HG02884 (cell line): Measurements from ENCODE around the gene CARTPT.

Source experiments
- ATAC-seq: cut with Tn5 transposase; IDR thresholded peaks from one replicate; pipeline ENCODE4 v1.9.1; 2021; ENCODE audit warnings: mild to moderate bottlenecking, moderate library complexity; ENCODE audit not compliant: unreplicated experiment

Gene CARTPT

DNA sequence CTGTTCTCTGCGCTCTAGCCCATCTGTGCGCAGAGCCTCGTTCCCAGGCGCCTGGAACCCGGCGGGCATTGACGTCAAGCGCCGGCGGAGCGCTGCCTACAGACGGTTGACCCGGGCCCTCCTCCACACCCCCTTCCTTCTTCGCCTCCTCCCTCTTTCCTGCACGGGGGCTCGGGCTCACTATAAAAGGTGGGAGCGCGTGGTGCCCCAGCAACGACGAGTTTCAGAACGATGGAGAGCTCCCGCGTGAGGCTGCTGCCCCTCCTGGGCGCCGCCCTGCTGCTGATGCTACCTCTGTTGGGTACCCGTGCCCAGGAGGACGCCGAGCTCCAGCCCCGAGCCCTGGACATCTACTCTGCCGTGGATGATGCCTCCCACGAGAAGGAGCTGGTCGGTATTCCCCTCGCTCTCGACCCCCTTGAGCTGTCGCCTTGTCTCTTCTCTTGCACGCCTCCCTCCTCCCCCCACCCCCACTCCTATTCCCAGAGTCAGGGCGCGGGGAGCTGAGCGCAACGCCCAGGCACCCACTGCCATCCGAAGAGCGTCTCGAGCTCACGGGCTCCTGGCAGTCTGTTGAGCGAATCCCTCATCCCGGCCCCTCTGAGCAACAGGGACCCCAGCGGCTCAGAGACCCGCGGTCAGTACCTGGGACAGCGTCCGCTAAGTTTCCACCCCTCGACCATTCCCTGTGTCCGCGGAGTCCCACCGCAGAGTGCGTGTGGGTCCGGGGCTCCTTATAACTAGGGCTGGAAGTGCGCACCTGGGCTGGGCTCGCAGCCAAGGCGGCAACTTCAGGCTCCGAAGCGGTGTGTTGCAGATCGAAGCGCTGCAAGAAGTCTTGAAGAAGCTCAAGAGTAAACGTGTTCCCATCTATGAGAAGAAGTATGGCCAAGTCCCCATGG is at the start of gene CARTPT:
CARTPT (plus strand) TSS at position 213 of the 902 bp plus-strand sequence; CDS start at position 232, 19 bp downstream.
- ATAC-seq: no peak

DNA sequence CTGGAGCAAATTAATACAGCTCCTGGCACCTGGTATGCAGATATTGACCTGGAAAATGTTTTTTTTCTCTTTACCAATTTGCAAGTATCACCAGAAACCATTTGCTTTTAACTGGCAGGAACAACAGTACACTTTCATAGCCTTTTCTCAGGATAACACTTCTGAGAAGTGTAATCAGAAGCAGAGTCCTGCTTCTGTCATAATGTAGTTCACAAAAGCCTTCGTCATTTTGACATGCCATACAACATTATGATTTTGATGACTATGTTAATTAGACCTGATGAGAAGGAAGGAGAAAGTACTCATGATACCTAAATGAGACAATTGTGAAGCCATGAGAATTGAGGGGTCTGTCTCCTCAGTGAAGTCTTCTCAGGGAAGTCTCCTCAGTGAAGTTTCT is 41.1 kb upstream of the CARTPT start:
- ATAC-seq: no peak

DNA sequence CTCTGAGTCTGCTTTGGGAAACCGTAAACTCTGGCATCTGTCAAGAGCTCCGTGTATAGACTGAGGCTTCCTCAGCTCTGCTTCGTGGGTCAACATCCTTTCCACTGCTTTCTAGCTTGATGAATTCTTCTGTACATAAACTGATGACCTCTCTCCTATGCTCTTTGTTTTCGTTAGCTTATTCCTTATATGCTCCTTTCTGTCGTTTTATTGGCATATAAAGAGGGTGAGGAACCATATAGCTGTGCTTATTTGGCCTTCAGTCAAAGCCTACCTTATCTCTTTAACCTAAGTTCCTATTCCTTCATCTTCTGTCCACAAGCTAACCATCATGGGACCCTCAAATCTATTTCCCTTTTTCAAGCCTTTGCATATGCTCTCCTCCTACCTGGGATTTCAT is 39.4 kb upstream of the CARTPT start:
- ATAC-seq: no peak

DNA sequence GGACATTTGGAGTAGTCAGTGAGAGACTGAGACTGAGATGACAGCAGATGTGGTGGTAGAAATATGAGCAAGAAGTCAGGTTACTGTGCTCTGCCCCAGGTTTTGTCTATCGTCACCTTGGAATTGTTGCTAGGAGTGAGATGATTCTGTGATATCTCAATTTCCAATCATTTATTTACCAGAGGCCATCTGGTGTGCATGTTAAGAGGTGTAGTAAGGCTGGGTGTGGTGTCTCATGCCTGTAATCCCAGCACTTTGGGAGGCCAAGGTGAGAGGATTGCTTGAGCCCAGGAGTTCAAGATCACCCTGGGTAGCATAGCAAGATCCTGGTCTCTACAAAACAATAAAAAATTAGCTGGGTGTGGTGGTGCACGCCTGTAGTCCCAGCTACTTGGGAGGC is 38.6 kb upstream of the CARTPT start:
- ATAC-seq: no peak

DNA sequence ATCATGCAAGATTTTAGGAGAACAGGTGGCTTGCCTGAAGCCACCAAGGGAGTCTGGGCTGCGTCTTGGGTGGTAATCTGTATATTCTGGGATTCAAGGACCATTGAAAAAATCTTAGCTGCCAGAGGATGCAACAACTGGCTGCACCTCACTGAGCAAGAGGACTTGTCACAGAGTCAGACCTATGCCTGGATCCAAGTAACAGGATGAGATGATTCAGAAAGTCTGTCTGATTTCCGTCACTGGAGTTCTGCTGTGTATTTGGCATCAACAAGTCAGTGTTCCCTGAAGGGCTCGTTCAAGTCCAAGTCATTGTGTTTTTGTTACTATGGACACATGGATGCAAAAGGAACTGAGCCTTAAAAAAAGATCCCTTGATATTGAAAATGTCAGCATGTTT is 37.8 kb upstream of the CARTPT start:
- ATAC-seq: no peak

DNA sequence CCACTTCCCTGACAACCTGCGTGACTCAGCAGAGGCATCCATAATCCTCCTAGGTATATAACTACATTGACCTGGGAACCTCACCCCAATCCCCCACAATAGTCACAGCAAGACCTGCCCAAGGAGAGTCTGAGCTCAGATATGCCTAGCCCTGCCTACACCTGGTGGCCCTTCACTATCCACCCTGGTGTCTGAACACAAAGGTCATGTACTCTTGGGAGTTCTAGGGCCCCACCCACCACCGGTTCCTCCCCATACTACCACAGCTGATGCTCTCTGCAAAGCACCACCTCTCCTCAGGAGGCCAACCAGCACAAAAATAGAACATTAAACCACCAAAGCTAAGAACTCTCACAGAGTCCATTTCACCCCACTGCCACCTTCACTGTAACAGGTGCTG is 34.8 kb upstream of the CARTPT start:
- no peak for ATAC-seq

DNA sequence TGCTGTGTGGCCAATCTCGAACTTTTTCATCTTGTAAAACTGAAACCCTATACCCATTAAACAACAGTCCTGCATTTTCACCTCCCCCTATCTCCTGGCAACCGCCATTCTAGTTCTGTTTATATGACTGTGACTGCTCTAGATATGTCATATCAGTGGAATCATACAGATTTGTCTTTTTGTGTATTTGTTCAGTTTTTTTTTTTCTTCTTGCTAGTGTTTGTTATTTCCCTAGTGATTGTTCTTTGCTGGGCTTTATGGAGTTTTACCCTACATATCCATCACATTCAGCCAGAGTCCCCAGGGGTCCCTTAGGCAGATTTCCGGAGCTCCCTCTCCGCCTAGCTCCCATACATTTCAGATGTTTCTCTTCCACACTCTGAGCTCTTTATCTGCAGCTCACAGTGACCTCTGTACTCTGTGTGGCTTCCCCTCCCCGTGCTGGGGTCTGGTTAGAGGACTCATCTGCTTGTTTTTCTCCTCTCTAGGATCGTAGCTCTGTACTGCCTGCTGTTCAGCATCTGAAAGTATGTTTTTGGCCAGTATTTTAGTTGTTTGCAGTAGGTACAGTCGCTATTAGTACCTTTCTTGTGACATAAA is 25.1 kb upstream of the CARTPT start:
- no peak for ATAC-seq

DNA sequence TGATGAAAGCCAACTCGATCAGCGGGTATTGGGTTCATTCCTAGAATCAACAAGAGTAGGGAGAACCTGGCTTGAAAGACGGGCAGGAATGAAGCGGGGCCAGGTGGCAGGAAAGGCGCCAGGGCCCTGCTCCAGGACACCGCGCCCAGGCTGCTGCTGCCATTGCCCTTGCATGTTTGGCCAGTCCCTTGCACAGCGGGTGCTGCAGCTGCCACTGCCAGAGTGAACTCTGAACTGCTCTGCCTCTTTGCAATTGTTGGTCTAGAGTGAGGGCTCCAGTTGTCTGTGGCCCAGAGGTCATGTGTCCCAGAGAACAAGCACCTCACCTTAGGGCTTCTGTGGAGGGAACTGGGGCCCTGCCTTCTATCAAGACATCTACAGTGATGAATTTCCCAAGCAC is 24.0 kb upstream of the CARTPT start:
- no peak for ATAC-seq

DNA sequence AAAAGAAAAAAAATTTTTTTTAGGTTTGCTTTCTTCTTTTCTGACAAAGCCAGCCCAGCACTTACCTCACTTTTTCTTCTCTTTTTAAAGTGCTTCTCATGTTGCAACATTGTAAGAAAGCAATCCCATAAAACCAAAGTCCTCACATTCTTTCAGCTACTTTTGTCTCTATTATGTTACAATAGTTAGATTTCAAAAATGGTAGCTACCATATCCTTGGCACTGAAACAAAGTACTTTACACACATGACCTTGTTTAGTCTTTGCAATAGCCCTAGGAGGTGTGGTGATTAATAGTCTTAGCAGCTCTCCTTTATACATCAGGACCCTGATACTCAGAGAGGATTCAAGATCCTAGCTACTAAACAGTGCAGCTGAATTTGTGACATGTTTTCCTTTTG is 23.5 kb upstream of the CARTPT start:
- ATAC-seq: no peak

DNA sequence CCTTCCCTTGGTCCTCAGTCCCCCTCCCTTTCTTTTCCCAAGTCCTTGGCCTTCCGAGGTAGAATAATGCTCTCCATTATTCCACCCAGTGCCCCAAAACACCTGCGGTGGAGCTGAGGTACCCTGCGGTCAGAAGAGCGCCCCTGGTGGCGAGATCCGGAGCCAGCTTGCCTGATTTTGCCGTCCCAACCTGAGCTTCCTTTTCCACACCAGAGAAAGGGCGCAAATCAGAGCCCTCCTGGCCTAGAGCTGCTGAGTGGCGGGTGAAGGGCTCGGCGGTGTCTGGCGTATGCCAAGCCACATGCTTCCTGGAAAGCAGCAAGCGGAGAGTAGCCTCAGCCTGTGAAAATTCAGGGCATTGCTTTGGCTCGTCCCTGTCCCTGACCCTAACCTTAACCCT is 21.1 kb upstream of the CARTPT start:
- no peak for ATAC-seq

DNA sequence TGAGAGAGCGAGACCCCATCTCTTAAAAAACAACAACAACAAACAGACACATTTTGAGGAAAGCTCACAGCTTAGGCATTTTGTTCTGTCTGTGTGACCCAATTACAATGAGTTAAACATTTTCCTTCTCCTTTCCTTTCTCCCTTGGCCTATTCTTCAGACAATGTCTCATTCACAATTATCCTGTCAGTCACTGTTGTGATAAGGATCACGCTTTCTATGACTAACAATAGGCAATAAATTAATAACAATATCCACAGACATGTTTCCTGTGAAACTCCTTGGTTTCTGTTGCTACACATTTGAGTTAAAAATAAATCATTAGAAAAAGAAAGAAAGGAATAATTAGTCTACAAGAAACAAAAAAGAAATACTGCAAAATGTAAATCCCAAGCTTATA is 19.8 kb upstream of the CARTPT start:
- ATAC-seq: no peak

DNA sequence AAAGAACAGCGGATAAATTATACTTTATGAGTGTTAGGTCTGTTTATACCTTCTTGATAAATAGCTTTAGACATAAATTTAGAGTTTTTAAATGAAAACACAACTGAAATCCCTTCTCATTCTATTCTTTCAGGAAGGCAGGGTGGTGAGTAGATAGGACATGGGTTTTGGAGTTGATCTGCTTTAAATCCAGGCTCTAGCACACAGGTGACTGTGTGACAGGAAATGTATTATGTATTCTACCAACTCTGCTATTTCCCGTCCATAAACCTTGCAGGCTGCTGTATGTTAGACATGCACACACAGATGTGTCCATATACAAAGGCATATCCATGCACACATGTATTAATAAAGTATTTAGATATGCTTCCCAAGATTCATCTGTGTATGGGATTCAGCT is 19.3 kb upstream of the CARTPT start:
- ATAC-seq: no peak

DNA sequence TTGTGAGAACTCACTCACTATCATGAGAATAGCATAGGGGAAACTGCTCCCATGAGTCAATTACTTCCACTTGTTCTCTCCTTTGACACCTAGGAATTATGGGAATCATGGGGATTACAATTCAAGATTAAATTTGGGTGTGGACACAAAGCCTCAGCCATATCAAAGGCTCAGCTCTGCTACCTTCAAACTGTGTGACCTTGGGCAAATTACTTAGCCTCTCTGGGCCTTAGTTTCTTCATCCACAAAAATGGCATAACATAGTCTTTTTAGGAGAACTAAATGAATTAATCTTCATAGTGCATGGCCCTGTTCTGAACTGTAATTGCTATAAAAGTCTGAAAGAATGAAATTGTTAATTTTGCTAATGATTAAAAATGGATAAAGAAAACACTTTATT is 18.3 kb upstream of the CARTPT start:
- no peak for ATAC-seq

DNA sequence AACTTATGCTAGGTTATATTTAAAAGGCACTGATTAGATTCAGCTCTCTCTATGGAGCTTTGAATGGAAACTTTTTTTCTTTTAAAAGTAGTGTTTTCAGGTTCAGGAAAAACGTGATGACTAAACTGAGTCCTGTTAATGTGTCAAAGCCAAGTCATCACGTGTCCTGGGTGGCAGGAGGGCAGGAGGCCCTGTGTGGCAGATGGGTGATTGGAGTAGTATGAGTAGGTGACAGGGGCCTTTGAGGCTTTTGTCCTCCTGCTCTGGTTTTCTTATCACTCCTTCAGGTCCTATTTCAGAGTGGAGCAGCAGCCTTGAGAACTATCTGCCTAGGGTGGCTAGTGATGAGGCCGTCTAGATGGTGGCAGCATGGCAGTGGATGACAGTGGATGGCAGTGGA is 17.7 kb upstream of the CARTPT start:
- ATAC-seq: no peak

DNA sequence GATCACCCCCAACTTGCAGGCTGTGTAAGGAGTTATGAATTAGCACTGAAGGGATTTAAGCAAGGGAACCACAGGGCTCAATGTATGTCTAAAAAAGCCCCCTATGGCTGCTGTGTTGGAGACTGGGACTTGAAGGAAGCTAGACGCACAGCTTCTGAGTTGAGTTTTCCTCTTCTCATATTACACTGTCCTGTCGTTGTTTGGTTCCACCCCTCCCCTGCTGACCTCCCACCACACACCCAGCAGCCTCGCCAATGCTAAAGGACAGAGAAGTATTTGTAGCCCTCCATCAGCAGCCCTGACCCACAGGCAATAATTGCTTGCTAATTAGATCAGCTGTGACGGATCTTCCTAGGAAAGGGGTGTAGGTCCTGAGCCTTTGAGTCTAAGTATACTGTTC is 15.1 kb upstream of the CARTPT start:
- ATAC-seq: no peak

DNA sequence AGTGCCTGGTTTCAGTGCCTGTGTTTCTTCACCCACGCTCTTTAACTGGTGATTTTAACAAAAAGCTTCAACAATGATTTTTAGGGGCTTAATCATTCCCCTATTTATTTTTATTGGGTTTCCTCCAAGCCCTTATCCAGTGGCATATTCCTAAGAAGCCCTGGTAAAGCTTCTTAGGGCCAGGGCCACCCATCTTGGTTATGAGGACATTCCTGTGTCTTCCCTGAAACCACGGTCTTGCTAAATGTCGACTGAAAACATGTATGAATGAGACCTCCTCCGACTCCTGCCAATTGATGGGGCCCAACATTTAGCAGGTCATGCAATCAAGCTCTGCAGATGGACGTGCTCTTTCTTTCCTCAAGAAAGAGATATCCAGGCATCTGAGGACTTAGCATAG is 13.7 kb upstream of the CARTPT start:
- ATAC-seq: no peak

DNA sequence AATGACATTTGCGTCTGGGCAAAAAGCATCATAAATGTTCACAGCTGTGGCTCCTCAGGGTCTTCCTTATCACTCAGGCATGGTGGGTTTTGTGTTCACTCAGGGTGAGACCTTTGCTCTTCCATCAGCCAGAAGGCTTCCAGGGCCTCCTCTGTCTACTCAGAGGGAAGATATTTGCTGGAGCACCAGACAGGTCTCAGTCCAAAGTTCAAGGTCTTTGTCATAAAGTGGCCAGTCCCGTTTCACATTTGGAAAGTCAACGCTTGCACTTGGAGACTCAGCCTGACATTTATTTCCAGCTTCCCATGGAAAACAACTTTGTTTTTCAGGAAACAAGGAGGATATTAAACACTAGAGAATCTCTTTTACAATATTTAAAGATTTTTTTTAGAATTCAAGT is 12.2 kb upstream of the CARTPT start:
- ATAC-seq: no peak

DNA sequence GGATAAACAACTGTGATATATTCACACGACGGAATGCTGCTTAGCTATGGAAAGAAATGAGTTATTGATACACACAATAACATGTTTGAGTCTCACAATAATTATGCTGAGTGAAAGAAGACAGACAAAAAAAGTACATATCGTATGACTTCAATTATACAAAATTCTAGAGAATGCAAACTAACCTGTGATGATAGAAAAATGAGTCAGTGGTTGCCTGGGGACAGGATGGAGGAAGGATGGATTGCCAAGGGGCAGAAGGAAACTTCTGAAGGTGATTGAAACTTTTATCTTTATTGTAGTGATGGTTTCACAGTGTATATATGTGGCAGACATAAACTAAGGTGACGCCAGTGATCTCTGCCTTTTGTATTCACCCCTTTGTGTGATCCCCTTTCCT is 7.5 kb upstream of the CARTPT start:
- ATAC-seq: no peak

DNA sequence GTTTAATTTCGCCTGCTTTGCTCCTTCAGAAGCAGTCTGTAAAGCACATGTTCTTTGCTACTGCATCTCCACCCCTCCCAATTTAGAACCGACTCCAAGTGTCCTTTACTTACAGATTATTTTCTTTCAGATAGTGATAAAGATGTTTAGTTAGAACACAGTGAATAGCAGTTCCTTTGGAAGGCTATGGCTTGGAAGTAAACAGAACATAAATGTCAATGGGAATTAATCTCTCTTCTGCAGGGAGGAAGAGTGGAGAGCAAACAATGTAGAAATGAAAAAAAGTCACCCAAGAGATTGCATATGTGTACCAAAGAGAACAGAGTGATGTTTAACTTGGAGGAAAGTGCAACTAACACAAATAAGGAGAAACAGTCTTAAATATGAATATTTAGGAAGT is 4.2 kb upstream of the CARTPT start:
- no peak for ATAC-seq

DNA sequence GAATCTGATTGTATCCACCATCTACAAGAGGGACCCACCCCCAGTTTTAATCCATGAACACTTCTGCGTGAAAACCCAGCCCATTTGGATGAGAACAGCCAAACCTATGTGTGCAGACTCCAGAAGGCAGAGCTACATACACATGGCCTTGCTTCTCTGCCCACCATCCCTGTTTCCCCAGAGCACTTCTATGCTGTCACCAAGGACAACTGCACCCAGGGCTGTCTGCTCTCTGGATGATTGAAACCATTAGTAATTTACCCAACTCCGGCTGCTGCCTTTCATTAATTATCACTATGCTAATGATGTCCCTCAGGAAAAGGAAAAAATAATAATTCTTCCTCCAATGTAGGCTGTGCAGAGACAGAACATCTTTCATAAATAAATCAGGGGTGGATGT is 8.9 kb downstream of the CARTPT start:
- ATAC-seq: no peak

DNA sequence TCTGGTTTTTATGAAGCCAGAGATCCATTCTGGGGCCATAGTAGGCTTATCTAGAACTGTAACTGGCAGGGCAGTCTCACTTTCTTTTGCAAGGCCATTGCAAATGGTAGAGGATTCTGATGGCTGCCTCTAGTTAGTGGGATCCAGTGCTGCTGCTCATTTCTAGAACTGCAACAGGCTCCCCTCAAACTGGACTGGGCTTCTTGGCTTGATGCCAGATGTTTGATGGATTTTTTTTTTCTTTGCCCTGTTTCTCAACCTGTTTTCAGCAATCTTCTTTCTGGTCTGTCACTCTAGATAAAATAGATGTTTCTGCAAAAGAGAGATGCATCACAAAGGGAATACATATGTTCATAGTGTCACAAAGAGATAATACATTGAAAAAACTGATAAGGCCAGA is 11.9 kb downstream of the CARTPT start:
- no peak for ATAC-seq

DNA sequence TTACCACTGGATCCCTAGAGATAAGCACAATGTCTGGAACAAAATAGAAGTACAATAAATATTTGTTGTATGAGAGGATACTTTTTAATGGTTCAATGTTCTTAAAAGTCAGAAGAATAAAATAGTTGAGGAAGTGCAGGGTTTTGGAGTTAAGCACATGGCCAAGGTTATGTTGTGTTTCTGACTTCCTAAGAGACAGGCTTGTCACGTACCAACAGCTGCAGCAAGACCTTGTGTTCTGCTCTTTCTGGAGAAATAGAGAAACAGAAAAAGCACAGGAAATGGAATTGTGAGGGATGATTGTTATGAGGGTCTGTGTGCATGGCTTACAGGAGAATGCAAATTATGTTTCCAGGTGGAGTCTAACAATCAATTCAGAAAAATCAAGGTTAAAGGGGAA is 12.9 kb downstream of the CARTPT start:
- no peak for ATAC-seq

DNA sequence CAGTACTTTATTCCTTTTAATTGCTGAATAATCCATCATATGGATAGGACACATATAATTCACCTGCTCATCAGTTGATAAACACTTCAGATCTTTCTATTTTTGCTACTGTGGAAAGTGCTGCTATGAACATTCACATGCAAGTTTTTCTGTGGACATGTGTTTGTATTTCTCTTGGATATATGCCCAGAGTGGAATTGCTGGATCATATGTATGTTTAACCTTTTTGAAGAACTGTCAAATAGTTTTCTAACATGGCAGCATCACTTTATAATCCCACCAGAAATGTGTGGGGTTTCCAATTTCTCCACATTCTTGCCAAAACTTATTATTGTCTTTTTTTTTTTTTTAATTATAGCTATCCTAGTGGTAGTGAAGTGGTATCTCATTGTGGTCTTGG is 15.1 kb downstream of the CARTPT start:
- no peak for ATAC-seq
